ENCODE measurements around the gene SOD2. TPM values are rescaled to one million over a fixed set of nuclear protein-coding genes. Genes with fewer than 3 reads are reported as not detected.
A peak's percentile ranks its signal among the peaks of the same experiment; 100 is the strongest.

SOD2 gene
- total and polyA plus RNA-seq, 9 of the 15 experiments (the other 6 are each of a cell fraction or from before 2014, with no cell fraction given) = 39.8 to 140 (median 95.8) TPM

- BruUV-seq (replicated peaks) = no TSS peak
- ATAC-seq (peak; percentile 76), FAIRE-seq (peak; percentile 70), DNase-seq (ENCODE audit: extremely low read depth in 1 of 4, low spot score in 3 of 4) (peak; percentile 36 to 66 (median 42))
- 0% methylated on average over 2 of the region's 2 CpGs for WGBS (ENCODE audit: insufficient coverage, low coverage, missing lambda C conversion rate)
- Histone ChIP-seq H3K4me1 (replicated peaks in 1 of 2; ENCODE audit: control insufficient read depth in 2 of 2, insufficient read depth in 2 of 2, low read length in 2 of 2) (no peaks in the 10 kb centered on the region), H3K36me3 (ENCODE audit: control insufficient read depth, insufficient read depth, low read length) (no peaks in the 10 kb centered on the region), H3K27ac (ENCODE audit: extremely low read depth, low read depth, low read length) (no peak overlapping the region), H3K9me1 (ENCODE audit: control insufficient read depth, insufficient read depth, low read length) (no peaks in the 10 kb centered on the region), H2AFZ (ENCODE audit: low read depth, low read length) (no peak overlapping the region), H3K9ac (ENCODE audit: insufficient read depth in 1 of 2, low read depth in 2 of 2, low read length in 2 of 2) (no peak overlapping the region), H3K9me3 (replicated peaks; ENCODE audit: control insufficient read depth, insufficient read depth, low read depth, low read length) (no peaks in the 10 kb centered on the region), H4K20me1 (replicated peaks; ENCODE audit: control insufficient read depth, insufficient read depth, low read length) (no peaks in the 10 kb centered on the region), H3K27me3 (ENCODE audit: control insufficient read depth in 2 of 2, insufficient read depth in 2 of 2, low read length in 2 of 2) (no peaks in the 10 kb centered on the region), H3K4me3 (no peak overlapping the region), H3K79me2 (ENCODE audit: control insufficient read depth, insufficient read depth, low read length) (no peaks in the 10 kb centered on the region), H3K4me2 (ENCODE audit: insufficient read depth, low read length) (no peak overlapping the region)
- in situ Hi-C loops (cut with MboI) = loop anchor here (5.0 kb wide), 1 partner anchor 482 kb away; no protein-coding TSS in a partner anchor
- ChIA-PET CTCF (ENCODE audit: low intra/inter-chr PET ratio) (interaction anchor here (0.7 to 3.1 kb wide), 4 partner anchors 18 to 646 kb away, joined by 3 to 24 read pairs (median 4); no protein-coding TSS in a partner anchor), POLR2A (interaction anchor here (1.0 kb wide), 1 partner anchor 14 kb away, joined by 3 read pairs; no protein-coding TSS in a partner anchor)
- intact Hi-C loops (cut with micrococcal nuclease) = loop anchor here (1.0 kb wide), 2 partner anchors 480 to 485 kb away; partner anchors contain the start of gene FNDC1
- TF ChIP-seq HES1 (IDR thresholded peaks at IDR 0.05; ENCODE audit: low read depth) (no peak), CREB3 (tag; conservative IDR thresholded peaks at IDR 0.05; ENCODE audit: low read depth) (no peak), NRF1 (conservative IDR thresholded peaks at IDR 0.05 in 1 of 2, IDR thresholded peaks at IDR 0.05 in 1 of 2) (no peak), ZEB2 (IDR thresholded peaks at IDR 0.05) (0 out of 2 replicates have a peak, but pooled peaks have one; percentile 23), FUS (optimal IDR thresholded peaks at IDR 0.05; ENCODE audit: low read depth, low read length) (no peak), KLF10 (CRISPR knock-in tag; IDR thresholded peaks at IDR 0.05) (no peak), ZNF197 (CRISPR knock-in tag; IDR thresholded peaks at IDR 0.05; ENCODE audit: low read depth) (no peak), ZNF282 (CRISPR knock-in tag; IDR thresholded peaks at IDR 0.05) (no peak), GMEB1 (CRISPR knock-in tag; IDR thresholded peaks at IDR 0.05) (no peak), ZNF830 (CRISPR knock-in tag; IDR thresholded peaks at IDR 0.05) (no peak), TAL1 (IDR thresholded peaks at IDR 0.05) (no peak), RCOR1 (IDR thresholded peaks at IDR 0.05; ENCODE audit: borderline replicate concordance in 1 of 2, low read depth in 2 of 2, low read length in 2 of 2) (no peak)
- TF ChIP-seq, protein P1, sequence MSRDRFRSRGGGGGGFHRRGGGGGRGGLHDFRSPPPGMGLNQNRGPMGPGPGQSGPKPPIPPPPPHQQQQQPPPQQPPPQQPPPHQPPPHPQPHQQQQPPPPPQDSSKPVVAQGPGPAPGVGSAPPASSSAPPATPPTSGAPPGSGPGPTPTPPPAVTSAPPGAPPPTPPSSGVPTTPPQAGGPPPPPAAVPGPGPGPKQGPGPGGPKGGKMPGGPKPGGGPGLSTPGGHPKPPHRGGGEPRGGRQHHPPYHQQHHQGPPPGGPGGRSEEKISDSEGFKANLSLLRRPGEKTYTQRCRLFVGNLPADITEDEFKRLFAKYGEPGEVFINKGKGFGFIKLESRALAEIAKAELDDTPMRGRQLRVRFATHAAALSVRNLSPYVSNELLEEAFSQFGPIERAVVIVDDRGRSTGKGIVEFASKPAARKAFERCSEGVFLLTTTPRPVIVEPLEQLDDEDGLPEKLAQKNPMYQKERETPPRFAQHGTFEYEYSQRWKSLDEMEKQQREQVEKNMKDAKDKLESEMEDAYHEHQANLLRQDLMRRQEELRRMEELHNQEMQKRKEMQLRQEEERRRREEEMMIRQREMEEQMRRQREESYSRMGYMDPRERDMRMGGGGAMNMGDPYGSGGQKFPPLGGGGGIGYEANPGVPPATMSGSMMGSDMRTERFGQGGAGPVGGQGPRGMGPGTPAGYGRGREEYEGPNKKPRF (IDR thresholded peaks at IDR 0.05; ENCODE audit: low read depth, low read length) = no peak
- TF ChIP-seq, protein P2, sequence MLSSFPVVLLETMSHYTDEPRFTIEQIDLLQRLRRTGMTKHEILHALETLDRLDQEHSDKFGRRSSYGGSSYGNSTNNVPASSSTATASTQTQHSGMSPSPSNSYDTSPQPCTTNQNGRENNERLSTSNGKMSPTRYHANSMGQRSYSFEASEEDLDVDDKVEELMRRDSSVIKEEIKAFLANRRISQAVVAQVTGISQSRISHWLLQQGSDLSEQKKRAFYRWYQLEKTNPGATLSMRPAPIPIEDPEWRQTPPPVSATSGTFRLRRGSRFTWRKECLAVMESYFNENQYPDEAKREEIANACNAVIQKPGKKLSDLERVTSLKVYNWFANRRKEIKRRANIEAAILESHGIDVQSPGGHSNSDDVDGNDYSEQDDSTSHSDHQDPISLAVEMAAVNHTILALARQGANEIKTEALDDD (IDR thresholded peaks at IDR 0.05) = no peak
Measured at GRCh38 chr6:159654483-159655098, 38.5 kb downstream of the SOD2 start.
